NCI-H748 (cell line): ENCODE results near the gene GSG1.

Source experiments
- DNase-seq: peaks from one replicate; lab custom pipeline; 2025; ENCODE audit not compliant: unreplicated experiment; lab: John Stamatoyannopoulos, UW

Gene GSG1

DNA sequence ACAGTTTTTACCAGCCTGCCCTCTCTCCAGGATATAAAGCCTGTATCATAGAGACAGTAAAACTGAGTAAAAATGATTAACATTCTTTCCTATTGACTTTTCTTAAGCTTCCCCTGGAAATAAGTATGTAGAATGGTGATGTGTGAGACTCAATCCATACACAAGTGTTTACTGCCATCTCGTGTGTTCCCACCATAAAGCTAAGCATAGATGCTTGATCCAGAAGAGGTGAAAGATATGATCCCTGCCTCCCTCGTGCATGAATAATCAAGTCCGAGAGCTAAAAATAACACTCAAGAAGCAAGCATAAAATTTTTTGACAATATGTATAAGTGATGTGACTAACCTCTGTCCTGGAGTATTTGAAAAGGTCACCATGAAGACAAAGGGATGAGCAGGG lies 16.9 kb upstream of the GSG1 start:
- no peak for DNase-seq

DNA sequence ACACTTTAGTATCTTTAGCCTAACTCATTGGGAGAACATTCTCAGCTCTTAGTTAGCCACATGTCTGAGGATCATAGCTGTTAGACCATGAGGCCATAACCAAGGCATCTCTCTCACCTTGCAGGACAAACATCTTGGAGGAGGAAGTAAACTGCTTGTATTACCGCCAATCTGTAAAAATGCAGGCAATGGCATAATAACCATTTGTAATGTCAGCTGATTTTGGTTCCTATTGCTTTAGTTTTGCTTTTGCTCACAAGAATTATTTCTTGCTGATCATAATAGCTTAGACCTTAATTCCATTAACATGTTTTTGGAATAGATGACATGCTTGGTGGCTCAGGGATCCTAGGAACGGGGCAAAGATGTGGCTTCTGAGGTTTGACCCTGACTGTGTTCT lies 16.4 kb upstream of the GSG1 start:
- no peak for DNase-seq

DNA sequence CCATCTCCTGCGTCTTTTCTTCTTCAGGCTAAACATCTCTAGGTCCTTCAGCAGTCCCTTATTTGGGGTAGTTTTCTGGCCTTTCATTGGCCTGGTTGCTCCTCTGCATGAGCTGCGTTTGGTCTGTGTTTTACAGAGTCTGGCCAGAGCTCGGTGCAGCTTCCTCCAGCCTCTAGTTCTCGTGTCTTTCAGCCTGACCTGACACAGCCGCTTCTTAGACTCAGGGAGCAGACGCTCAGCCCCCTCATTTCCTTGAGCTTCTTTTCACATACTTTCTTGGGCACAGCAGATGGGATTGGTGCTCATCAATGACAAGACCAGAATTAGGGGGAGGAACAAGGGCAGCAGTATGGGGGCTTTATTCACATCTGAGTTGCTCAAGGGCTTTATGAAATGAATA lies 13.6 kb upstream of the GSG1 start:
- DNase-seq, result no peak

DNA sequence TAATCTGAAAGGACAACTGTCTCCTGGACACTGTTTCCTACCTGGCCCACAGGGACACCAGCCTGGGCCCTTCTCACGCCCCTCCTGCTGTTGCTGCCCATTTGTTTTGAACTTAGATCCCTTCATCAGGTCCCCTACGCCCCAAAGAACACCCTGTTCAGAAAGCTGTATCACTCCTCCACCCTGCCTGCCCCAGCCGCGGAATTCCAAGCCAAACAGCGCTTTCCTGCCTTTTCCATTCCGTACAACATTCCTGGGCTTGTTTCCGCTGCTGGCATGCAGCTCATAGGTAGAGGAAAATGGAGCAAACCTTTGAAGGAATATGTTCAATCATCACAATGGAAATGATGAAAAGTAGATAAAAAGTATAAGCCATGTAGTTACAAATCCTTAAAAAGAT lies 12.8 kb upstream of the GSG1 start:
- DNase-seq, result no peak

- DNase-seq, result no peak
Observed at GRCh38 chr12:13114251-13115052, 11.0 kb upstream of the GSG1 start.

- no peak for DNase-seq
Observed at GRCh38 chr12:13112968-13113367, 9.5 kb upstream of the GSG1 start.

DNA sequence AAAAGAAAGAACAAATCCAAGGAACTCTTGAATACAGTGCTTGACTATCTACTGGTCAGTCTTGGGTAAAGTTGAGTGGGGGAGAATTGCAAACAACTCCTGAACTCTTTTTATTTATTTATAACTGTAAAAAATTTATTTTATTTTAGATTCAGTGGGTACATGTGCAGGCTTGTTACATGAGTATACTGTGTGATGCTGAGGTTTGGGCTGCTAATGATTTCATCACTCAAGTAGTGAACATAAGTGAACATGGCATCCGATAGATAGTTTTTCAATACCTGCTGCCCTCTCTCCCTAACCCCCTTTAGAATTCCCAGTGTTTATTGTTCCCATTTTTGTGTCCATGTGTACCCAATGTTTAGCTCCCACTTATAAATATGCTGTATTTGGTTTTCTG lies 3.2 kb upstream of the GSG1 start:
- no peak for DNase-seq

DNA sequence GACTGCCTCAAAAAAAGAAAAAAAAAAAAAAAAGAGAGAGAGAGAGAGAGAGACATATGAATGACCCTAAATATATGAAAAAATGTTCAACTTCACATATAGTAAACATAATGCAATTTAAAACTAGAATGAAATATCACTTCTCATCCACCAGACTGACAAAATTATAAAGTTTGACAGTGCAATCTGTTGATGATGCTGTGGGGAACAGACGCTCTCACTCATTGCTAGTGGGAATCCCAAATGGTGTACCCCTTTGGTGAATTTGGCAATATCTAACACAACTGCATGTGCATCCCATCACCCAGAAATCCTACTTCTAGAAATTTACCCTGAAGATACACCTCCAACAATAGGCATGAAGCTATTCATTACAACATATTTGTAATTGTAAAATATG lies 2.3 kb upstream of the GSG1 start:
- DNase-seq, result no peak

- DNase-seq, result no peak
Observed at GRCh38 chr12:13104409-13104808, 942 bp upstream of the GSG1 start.

- DNase-seq, result no peak
Observed at GRCh38 chr12:13102461-13103195, 839 bp downstream of the GSG1 start.

- peak; percentile 6 for DNase-seq
Observed at GRCh38 chr12:13101821-13102375, 1.6 kb downstream of the GSG1 start.

GRCh38 chr12:13100882-13101769 lies 2.3 kb downstream of the GSG1 start:
- DNase-seq, result peak; percentile 89

- DNase-seq, result no peak
Observed at GRCh38 chr12:13100605-13100881, 2.9 kb downstream of the GSG1 start.

GRCh38 chr12:13099844-13100604 lies 3.4 kb downstream of the GSG1 start:
- peak; percentile 29 for DNase-seq

DNA sequence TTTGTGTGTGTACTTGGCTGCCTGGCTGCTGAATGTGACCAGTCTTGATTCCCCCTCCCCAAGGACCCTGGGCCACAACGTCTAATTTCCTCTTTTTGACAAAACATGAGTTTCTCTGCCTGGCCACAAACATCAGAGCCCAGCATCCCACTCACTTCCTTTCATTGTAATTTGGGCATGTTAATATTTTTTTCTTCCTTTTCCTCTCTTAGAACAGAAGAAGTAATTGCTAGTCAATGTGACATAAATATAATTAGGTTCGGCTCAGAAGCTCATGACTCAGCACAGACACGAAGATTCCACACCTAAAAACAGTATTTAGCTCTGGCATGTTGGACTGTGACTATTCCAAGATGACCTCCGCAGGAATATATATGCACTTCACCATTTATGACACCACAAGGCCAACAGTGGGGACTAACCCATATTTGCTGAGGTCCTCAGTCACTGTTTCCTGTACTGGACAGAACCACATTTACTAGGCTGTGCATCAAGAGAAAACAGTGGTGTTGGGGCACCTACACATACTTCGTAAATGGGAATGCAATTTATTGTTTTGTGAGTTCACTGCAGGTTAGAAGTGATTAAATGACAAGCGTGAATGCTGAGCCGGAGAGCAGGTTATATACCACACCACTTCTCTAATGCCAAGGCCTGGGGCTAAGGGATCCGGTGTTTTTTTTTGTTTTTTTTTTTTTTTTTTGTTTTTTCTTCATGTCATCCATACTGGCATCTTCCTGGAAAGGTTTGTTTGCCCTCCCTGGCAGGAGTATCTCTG lies 4.2 kb downstream of the GSG1 start:
- DNase-seq, result no peak

- DNase-seq, result no peak
Observed at GRCh38 chr12:13097491-13098011, 5.9 kb downstream of the GSG1 start.

- DNase-seq, result no peak
Observed at GRCh38 chr12:13095266-13095995, 8.0 kb downstream of the GSG1 start.

DNA sequence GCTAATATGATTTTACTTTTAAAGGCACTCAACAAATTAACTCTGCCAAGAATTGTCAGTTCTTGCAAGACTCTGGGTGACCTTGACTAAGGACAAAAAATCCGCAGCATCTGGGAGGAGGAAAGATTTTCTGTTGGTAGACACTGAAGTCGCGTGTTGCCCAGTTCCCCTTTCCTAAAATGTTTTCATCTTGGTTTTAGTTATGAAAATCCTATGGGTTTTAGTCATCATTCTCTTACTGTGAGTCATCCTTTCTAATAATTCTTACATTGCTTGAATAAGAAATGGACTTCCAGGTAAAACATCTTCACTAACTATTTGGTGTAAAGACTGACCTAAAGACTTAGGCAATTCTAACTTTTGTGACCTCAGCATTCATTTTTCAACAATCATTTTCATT lies 9.1 kb downstream of the GSG1 start:
- no peak for DNase-seq

GRCh38 chr12:13093848-13094220 lies 9.6 kb downstream of the GSG1 start:
- no peak for DNase-seq
